ENCODE results near the gene TTBK2. TPM values are rescaled to one million over a fixed set of nuclear protein-coding genes. Genes with fewer than 3 reads are reported as not detected.

TTBK2 gene
- total and polyA plus RNA-seq, 8 donors, result 12.4 to 15.8 (median 13.8) TPM

DNA sequence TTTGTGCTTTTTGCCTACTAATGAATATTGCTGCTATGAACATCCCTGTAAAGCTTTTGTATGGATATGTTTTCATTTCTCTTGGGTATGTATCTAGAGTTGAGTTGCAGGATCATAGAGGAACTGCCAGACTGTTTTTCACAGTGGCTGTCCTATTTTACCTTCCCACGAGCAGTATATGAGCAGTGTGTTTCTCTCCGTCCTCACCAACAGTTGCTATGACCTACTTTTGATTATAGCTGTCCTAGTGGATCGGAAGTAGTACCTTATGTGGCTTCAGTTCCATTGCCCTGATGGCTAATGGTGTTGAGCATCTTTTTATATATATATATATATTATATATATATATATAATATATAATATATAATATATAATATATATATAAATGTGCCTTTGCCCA lies 208.8 kb downstream of the TTBK2 start:
- H3K36me3 ChIP-seq, result no peaks in the 10 kb centered on the region
- no peak for DNase-seq
- H3K4me1 ChIP-seq, result peaks cover 0 to 16% of the 10 kb centered on the region in 2 donors
- no peak for ATAC-seq
- no peak overlapping the region for H3K27ac ChIP-seq
- no peaks in the 10 kb centered on the region for H3K9me3 ChIP-seq
- no peaks in the 10 kb centered on the region for H3K27me3 ChIP-seq
- TF ChIP-seq, protein P1, sequence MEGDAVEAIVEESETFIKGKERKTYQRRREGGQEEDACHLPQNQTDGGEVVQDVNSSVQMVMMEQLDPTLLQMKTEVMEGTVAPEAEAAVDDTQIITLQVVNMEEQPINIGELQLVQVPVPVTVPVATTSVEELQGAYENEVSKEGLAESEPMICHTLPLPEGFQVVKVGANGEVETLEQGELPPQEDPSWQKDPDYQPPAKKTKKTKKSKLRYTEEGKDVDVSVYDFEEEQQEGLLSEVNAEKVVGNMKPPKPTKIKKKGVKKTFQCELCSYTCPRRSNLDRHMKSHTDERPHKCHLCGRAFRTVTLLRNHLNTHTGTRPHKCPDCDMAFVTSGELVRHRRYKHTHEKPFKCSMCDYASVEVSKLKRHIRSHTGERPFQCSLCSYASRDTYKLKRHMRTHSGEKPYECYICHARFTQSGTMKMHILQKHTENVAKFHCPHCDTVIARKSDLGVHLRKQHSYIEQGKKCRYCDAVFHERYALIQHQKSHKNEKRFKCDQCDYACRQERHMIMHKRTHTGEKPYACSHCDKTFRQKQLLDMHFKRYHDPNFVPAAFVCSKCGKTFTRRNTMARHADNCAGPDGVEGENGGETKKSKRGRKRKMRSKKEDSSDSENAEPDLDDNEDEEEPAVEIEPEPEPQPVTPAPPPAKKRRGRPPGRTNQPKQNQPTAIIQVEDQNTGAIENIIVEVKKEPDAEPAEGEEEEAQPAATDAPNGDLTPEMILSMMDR (IDR thresholded peaks at IDR 0.05), result no peak
- intact Hi-C loops (cut with DNase I), result no loop called here
- H3K4me3 ChIP-seq, result no peak overlapping the region

DNA sequence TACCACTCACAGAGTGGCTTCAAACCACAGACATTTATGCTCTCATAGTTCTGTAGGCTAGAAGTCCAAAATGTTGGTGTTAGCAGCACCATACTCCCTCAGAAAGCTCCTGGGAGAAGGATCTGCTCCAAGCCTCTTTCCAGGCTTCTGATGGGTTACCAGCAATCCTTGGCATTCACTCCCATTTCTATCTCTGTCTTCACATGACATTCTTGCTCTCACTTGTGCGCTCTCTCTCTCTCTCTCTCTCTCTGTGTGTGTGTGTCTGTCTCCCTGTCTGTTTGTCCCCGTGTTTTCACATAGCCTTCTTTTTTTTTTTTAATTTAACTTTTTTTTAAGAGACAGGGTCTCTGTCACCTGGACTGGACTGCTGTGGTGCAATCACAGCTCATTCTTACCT lies 209.9 kb downstream of the TTBK2 start:
- no peaks in the 10 kb centered on the region for H3K27me3 ChIP-seq
- TF ChIP-seq, protein P1 (IDR thresholded peaks at IDR 0.05), result no peak
- H3K4me3 ChIP-seq, result no peak overlapping the region
- H3K4me1 ChIP-seq, result peaks cover 0 to 16% of the 10 kb centered on the region in 2 donors
- H3K36me3 ChIP-seq, result no peaks in the 10 kb centered on the region
- H3K9me3 ChIP-seq, result no peaks in the 10 kb centered on the region
- ATAC-seq, result no peak
- no peak for DNase-seq
- H3K27ac ChIP-seq, result no peak overlapping the region
- intact Hi-C loops (cut with DNase I), result no loop called here

DNA sequence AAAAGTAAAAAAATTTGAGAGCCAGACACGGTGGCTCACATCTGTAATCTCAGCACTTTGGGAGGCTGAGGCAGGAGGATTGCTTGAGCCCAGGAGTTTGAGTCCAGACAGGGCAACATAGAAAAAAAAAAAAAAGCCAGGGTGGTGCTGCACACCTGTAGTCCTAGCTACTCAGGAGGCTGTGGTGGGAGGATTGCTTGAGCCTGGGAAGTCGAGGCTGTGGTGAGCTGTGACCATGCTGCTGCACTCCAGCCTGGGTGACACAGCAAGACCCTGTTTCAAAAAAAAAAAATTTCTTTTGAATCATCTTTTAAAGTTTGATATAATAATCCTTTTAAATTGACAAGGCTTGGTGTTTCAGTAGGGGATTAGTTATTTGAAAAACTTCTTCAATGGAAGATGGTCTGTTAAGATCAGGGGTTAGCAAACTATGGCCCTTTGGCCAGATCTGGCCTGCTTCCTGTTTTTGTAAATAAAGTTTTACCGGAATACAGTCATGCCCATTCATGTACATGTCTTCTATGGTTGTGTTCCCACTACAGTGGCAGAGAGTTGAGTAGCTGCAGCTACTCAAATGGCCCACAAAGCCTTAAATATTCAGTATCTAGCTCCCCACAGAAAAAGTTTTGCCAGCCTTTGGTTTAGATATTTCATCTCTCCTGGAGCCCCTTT lies 212.6 kb downstream of the TTBK2 start:
- TF ChIP-seq, protein P1 (IDR thresholded peaks at IDR 0.05), result no peak
- Histone ChIP-seq H3K9me3 (no peaks in the 10 kb centered on the region), H3K4me3 (no peak overlapping the region), H3K36me3 (no peaks in the 10 kb centered on the region), H3K27me3 (no peaks in the 10 kb centered on the region), H3K4me1 (peaks cover 0 to 13% of the 10 kb centered on the region in 2 donors), H3K27ac (no peak overlapping the region)
- no peak for DNase-seq
- intact Hi-C loops (cut with DNase I), result loop anchor here in 1 of 2 donors (10.0 kb wide), 1 partner anchor 217 kb away; the partner anchor contains the start of gene TTBK2
- no peak for ATAC-seq

DNA sequence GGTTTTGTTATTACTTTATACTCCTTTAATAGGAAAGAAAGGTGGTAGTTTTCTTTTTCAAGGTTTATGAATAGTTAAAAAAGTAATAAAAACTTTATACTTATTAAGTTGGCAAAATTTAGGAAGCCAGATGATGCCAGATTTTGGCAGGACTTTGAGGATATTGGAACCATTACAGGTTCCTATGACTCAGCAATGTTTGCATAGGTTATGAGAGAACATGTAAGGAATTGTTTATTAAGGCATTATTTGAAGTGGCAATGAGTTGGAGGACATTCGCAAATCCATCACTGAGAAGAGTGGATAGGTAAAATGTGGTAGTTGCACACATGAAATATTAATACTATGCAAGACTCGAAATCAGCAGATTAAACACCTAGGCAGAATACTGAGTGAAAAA lies 213.5 kb downstream of the TTBK2 start:
- DNase-seq, result no peak
- ATAC-seq, result peak; percentile 64
- Histone ChIP-seq H3K9me3 (no peaks in the 10 kb centered on the region), H3K27me3 (no peaks in the 10 kb centered on the region), H3K4me3 (no peak overlapping the region), H3K36me3 (no peaks in the 10 kb centered on the region), H3K27ac (no peak overlapping the region), H3K4me1 (peaks cover 0 to 13% of the 10 kb centered on the region in 2 donors)
- TF ChIP-seq, protein P1 (IDR thresholded peaks at IDR 0.05), result no peak
- intact Hi-C loops (cut with DNase I), result loop anchor here in 1 of 2 donors (10.0 kb wide), 1 partner anchor 218 kb away; the partner anchor contains the start of gene TTBK2

DNA sequence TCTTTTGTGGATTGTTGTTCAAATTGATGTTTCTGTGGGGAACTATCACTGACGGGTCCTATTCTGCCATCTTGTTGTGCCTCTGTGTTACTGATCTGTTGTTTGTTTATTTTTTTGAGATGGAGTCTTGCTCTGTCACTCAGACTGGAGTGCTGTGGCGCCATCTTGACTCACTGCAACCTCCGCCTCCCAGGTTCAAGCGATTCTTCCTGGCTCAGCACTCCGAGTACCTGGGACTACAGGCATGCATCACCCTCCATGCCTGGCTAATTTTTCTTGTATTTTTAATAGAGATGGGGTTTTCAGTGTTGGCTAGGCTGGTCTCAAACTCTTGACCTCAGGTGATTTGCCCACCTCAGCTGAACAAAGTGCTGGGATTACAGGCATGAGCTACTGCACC lies 215.2 kb downstream of the TTBK2 start:
- intact Hi-C loops (cut with DNase I), result loop anchor here in 1 of 2 donors (10.0 kb wide), 1 partner anchor 219 kb away; the partner anchor contains the start of gene TTBK2

More for the DNA sequence above, 215.2 kb downstream of the TTBK2 start:
- H3K9me3 ChIP-seq, result no peaks in the 10 kb centered on the region
- TF ChIP-seq, protein P1 (IDR thresholded peaks at IDR 0.05), result no peak
- no peak for DNase-seq
- no peaks in the 10 kb centered on the region for H3K27me3 ChIP-seq
- no peak overlapping the region for H3K4me3 ChIP-seq
- no peak overlapping the region for H3K27ac ChIP-seq
- peaks cover 0 to 13% of the 10 kb centered on the region in 2 donors for H3K4me1 ChIP-seq
- H3K36me3 ChIP-seq, result no peaks in the 10 kb centered on the region
- no peak for ATAC-seq

Data from left lung (tissue), 10 donors.